NCI-H1694 (cell line): ENCODE measurements around the gene TBC1D10B.
"Not testable (repeated sequence)": the region's sequence is repeated elsewhere in the genome, so short reads cannot be mapped to it uniquely, and the experiment has no call there.

ENCODE experiments used
- DNase-seq: peaks from one replicate; lab custom pipeline; 2025; lab: John Stamatoyannopoulos, UW

Gene TBC1D10B

DNA sequence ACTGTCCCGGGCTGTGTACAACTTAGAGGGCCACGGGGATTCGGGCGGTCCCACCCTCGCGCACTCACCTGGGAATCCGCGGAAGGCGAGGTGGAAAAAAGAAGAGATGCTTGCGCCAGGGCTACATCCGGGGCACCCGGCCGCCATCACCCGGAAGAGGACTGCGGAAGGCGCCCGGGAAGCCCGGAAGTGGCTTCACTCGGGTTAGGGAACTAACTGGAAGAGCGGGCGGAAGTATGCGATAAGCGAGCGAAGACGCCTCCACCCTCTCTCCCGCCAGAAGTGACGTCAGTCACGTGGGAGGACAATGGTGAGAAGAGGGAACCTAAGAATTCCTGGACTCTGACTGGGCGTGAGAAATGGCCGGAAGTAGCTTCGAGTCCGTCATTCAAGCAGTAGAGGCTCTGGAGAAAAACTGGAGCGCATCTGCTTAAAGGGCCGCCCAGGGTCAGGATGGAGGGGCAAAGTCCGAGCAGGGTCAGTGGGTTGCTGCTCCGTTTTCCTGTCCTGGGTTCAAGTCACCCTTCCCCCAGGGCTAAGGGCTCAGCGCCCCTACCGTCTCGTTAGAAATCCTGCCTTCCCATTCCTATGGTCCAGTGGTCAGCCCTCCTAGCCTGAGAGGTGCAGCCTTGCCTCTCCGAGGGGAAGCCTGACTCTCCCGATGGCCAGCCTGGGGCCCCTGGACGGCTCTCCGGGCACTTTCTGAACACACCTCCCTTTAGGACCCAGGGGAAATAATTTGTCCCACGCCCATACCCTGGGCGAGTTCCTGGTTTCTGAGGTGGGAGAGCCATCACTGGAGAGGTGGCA, 14.9 kb downstream of the TBC1D10B start, which contains the start of gene CD2BP2:
TSS of gene CD2BP2 (minus strand) at position 165 of the 810 bp plus-strand sequence. CDS start 627 bp downstream, outside the sequence.
- DNase-seq: peak; percentile 93

DNA sequence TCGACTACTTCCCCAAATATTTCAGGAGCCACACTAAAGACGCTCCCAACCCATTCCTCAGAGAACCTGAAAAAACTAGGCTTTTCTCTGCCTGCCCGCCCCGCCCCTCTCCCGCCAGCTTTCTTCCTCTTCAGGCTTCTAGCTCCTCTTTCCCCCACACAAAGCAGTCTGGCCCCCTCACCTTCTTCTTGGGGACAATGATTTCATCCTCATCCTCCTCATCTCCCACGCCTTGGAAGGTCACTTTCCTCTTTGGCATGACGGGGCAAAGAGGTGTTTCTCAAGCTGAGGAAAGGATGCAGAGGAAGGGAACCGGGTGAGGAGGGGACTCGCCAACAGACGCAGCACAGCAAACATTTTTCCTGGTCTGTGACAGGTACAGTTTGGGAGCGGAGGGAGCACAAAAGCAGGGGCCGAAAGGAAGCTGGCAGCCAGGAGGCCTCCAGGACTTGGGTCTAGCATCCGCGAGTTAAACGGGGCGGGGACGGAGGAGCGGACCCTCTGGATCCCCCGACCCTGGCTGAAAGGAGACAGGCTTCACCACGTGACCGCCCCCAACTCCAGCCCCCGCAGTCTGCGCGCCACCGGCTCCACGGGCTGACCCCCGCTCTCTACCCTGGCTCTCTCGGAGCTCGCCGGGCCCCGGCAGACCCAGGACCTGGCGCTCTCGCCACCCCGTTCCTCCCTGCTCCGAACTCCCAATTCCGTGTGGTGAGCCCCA, 15.7 kb downstream of the TBC1D10B start:
- no peak for DNase-seq

DNA sequence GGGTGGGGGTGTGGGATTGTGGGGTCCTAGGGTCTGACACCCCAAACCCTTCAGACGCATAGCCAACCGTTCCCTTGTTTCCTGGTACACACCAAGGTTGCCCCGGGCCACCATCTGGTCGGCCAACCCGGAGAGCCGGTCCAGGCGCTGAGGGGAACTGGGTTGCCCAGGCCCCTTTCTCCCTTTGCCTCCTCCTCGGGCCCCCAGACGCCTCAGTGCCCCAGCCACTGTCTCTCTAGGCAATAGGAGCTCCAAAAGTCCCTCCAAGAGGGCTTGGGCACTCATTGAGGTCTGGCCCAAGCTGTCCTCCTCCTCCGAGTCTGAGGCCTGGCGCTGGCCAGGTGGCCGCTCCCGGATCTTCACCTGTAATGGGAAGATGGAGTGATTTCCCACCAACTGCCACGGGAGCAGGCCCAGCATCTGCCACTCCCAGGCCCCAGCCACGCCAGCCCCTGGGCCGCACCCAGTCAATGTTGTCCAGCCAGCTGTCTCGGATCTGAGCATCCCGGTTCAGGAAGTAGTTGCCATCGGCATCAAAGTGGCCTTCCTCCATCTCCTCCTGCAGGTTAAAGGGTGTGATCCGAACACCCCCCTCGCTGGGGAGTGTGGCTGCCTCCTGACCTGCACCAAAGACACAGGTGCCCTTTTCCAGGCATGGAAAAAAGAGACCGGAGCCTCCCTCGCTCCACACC, 16.7 kb downstream of the TBC1D10B start:
- no peak for DNase-seq

DNA sequence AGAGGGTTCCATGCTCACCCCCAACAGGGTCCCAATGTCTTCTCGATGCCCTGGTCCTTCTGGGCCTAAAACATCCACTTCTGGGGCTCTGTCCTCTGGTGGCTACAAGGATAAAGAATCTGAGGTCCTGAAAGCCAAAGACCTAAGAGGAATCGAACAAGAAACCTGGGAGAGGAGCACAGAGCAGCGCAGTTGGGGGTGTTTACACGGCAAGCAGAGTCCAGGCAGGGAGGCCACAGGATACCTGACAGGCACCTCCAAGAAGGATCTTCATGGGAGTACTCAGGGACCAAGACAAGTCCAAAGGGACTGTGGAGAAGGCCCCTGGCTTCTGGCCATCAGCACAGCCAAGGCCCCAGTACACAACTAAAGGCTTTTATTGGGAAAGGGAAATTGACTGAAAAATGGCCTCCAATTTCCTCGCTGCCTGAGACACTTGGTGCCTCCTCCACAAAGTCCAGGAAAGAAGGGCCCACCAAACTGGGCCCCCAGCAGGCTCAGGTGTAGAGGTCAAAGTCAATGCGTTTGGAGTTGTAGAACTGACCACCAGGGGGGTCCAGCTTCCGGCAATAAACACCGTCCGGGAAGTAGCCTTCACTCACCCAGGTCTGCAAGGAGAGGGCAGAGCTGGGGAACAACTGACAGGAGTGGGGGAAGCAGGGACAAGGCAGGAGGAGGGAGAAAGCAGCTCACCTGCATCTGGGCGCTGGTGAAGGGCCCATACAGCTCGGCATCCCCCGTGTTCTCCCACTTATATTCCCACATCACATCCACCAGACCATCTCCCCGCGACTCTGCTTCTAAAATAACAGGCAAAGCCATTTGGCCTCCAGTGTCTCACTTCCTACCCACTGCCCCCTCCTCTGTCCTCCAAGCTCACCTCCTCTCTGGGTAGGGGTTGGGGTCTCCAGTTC, 17.5 kb downstream of the TBC1D10B start:
- DNase-seq: no peak

DNA sequence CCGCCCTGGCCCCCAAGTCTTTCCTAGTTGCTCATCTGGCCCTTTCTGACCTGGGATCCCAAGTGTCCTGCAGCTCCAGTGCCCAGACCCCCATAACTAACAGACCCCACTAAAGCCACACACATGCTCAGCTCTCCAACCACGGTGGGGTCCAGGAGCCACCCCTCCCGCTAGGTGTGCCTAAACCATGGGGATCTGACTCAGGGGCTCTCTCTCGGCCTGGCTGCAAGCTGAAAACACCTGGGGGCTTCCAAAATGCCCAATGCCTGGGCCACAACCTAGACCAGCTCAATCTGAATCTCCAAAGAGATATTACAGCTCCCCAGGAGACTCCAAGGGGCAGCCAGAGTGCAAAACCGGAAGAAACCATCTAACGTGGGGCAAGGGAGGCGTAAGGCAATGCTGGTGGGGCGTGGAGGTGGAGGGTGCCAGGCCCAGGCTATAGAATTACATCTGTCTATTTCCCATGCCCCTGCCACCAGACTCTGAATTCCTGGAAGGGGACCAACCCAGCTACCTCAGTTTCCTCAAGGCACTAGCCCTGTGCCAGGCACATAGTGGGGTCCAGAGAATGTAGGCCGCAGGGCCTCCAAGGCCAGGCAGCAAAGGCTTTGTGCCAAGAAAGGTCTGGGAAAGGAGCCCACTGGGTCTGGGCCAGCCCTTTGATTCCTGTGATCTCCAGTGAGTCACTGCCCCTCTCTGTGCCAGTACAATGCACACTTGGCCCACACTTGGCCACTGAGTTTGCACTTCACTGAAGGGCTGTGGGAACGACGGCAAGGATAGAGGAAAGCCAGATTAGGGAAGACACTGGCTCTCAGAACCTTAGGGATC, 18.5 kb downstream of the TBC1D10B start:
- no peak for DNase-seq

DNA sequence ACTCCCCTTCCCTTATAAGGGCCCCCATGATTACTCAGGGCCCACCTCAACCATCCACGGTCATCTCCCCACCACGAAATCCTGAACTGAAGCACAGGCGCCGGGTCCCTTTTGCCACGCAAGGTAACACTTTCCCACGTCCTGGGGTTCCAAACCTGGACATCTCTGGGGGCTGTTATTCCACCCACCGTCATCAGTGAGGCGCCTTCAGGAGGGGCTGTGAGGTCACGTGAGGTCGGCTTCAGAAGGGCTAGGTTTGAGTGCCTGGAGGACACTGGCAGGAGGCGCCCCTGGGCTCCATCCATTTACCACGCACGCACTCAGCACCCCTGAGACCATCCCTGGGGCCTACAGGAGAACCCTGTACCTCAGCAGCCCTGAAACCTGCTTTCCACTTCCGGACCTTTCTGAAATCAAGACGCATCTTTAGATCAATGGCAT, 19.3 kb downstream of the TBC1D10B start:
- no peak for DNase-seq

DNA sequence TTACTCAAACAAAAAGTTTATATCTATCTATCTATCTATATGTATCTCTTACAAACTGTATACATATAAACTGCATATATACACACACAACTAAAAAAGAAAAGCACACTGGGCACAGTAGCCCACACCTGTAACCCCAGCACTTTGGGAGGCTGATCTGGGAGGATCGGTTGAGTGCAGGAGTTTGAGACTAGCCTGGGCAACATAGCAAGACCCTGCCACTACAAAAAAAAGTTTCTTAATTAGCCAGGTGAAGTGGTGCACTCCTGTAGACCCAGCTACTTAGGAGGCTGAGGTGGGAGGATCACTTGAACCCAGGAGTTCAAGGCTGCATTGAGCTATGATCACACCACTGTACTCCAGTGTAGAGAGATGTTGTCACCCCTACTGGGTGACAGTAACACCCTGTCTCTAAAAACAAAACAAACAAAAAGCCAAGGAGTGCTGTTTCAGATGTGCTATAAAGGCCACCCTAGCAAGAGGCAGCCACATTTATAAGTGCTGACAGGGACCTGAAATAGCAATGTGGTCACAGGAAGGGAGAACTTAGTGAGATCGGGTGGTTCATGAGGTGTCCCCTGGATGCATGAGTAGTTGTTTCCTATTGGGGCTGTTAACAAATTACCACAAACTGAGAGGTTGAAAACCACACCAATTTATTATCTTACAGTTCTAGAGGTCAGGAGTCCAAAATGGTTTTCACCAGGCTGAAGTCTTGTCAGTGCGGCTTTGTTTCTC, 20.0 kb downstream of the TBC1D10B start:
- no peak for DNase-seq

DNA sequence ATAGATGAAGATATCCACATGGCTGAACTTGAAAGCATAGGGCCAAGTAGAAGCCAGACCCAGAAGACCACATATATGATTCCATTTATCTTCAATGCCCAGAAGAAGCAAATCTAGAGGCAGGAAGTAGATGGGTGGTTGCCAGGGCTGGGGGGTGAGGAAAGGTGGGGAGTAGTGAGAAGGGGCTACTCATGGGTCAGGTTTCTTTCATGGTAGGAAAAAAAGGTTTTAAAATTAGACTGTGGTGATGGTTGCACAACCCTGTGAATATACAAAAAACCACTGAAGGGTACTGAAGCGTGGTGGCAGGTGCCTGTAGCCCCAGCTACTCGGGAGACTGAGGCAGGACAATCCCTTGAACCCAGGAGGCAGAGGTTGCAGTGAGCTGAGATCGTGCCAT, 20.6 kb downstream of the TBC1D10B start:
- DNase-seq: no peak

DNA sequence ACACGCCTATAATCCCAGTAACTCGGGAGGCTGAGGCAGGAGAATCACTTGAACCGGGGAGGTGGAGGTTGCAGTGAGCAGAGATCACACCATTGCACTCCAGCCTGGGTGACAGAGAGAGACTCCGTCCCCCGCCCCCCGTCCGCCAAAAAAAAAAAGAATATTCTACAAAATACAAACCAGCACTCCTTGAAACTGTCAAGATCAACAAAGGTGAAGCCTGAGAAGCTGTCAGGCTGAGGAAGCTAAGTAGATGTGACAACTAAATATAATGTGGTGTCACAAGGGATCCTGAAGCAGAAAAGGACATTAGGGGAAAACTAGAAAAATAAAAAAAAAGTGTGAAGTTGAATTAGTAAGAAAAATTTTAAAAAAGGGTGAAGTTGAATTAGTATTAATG, 21.4 kb downstream of the TBC1D10B start:
- DNase-seq: no peak

DNA sequence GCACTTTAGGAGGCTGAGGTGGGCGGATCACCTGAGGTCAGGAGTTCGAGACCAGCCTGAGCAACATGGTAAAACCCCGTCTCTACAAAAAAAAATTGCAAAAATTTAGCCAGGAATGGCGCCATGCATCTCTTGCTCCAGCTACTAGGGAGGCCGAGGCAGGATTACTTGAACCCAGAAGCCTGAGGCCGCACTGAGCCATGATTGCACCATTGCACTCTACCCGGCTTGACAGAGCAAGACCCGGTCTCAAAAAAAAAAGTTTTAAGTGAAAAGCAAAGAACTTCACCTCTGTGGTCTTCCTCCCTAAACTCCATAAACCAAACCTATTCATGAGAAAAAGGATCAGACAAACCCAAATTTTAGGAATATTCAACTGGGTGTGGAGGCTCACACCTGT, 22.2 kb downstream of the TBC1D10B start:
- no peak for DNase-seq

DNA sequence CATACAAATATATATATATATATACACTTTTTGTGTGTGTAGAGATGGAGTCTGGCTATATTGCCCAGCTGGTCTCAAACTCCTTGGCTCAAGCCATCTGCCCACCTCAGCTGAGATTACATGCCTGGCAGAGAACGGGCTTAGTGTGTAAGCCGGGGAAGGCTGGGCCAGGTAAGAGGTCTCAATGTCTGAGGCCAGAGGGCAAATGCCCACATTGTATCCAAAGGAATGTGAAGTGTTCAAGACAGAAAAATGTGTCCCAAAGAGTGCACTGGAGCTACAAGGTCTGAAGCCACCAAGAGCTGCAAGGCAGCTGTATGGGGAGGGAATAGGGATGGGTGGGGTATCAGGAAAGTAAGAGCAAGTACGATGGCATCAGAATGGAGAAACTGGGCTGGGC, 24.0 kb downstream of the TBC1D10B start:
- DNase-seq: no peak

DNA sequence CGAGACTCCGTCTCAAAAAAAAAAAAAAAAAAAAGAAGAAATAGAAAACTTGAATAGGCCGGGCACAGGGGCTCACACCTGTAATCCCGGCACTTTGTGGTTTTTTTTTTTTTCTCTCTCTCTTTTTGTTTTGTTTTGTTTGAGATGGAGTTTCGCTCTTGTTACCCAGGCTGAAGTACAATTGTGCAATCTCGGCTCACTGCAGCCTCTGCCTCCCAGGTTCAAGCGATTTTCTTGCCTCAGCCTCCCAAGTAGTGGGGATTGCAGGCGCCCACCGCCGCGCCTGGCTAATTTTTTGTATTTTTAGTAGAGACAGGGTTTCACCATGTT, 26.8 kb downstream of the TBC1D10B start:
- DNase-seq: not testable (repeated sequence)

DNA sequence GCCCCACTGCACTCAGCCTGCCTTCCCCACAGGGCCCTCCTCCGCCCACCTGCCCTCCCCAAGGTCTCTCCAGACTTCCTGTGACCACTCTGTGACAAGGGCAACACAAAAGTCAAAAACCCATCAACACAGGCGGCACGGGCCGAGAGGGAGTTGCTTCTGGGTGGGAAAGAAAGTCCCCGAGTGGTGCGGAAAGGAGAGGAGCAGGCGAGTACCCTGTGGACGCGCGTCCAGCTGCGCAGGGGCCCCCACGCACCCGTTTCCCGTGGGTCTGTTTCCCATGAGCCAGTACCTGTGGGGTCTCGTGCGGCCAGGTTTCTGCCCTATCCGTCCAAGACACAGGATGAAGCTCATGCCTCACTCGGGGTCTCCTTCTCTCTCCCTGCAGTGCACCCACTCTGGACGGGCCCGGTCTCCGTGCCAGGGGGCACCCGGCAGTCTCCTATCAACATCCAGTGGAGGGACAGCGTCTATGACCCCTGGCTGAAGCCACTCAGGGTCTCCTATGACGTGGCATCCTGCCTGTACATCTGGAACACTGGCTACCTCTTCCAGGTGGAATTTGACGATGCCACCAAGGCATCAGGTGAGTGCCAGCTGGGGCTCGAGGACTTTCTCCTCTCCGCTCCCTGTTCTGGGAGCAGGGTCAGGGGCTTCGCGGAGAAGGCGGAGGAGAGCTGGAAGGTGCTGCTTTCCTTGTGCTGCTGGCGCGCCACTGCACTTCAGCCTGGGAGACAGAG, 27.4 kb downstream of the TBC1D10B start:
- no peak for DNase-seq

DNA sequence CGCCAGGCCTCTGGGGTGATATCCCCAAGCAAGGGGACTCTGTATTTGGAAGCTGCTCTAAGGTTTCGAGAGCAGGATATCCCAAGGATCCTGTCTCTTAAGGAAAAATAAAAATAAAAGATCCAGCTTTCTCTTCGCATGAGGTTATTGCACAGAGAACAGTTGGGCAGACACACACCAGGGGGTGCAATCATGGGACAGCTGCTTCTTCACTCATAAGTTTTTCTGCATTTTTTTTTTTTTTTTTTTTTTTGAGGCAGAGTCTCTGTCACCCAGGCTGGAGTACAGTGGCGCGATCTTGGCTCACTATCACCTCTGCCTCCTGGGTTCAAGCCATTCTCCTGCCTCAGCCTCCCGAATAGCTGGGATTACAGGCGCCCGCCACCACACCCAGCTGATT, 28.3 kb downstream of the TBC1D10B start:
- DNase-seq: not testable (repeated sequence)

DNA sequence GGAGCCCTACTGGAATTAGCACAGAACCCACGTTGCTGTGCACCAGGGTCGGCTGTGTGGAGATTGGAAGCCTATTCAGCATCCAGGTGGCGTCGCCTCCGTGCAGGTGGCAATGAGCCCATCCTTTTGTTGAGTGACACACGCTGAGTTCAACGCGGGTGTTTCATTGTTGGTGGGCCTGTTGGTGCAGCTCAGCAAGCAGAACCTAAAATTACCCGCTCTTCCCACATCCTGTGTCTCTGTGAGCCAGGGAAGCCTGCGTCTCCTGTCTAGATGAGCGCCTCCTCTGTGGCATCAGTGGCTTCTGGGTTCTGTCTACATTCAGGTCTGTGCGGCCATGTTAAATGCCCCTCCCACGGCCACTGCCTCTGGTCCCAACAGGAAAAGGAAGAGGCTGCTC, 29.7 kb downstream of the TBC1D10B start:
- DNase-seq: no peak

DNA sequence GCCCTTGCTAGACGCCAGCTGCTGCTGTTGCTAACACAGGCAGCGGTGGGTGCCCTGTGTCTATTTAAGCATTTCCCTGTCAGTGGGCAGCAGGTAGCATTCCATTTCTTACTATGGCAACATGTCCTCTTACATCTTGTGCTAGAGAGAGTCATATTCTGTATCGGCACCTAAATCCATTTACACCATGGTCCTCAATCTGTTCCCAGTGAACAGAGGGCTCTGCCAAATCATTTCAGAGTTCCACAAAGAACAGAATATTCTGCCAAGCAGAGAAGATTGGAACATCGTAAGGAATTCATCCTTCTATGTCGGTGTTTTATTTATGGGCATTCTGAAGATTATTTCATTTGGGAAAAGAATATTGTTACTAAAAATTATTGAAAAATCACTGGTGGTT, 31.6 kb downstream of the TBC1D10B start:
- DNase-seq: not testable (repeated sequence)

DNA sequence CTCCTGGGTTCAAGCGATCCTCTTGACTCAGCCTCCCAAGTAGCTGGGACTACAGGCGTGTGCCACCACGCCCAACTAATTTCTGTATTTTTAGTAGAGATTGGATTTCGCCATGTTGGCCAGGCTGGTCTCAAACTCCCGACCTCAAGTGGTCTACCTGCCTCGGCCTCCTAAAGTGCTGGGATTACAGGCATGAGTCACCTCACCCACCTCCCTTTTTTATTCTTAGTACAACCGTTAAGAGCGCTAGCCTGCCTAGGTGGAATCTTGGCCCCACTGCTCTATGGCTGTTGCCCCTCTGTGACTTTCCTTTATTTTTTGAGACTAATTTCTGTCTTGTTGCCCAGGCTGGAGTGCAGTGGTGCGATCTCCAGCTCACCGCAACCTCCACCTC, 32.3 kb downstream of the TBC1D10B start:
- DNase-seq: not testable (repeated sequence)

DNA sequence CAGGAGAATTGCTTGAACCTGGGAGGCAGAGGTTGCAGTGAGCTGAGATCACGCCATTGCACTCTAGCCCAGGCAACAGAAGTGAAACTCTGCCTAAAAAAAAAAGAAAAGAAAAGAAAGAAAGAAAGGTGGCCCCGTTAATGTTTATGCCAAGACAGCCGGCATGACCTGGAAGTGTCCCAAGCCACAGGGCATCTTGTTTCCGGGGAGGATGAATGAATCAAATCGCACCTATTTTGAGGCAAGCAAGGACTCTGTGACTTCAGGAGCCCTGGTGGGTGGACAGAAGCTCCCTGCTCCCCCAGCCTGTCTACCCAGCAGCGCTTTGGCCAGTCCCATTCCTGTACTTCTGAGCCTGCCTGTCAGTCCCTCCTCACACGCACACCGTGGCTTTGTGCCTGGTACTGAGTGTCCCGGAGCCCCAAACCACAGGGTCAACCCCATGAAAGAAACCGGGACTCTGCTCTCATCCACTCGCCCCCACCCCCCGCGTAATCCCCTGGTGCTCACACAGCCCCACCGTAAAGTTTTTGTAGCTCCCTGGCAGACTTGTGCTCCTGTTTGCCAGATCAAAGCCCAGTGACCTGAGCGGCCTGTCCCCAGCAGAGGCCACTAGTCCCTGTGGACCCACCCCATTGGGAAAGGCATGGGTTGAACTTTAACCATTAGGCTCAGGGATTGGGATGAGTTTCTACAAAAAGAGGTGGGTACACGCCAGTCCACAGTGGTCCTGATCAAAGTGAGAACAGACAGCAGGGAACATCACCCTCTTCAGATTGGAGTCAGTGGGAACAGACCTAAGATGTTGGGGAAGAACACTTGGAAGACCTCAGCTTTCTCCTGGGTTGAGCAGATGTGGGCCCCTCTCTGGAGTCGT, 34.5 kb downstream of the TBC1D10B start:
- DNase-seq: no peak
